GM10847 (cell line): ENCODE data around the gene ABCC4.

Experiments
- POLR2A ChIP-seq: IDR thresholded peaks from 2 replicates; pipeline ENCODE4 v1.6.1; 2011; ENCODE audit not compliant: insufficient read length; ENCODE audit errors: extremely low read depth

ABCC4 gene

GRCh38 chr13:95307507-95307906 is 6.3 kb upstream of the ABCC4 start:
- no peak for TF ChIP-seq POLR2A

- no peak for TF ChIP-seq POLR2A
Measured at GRCh38 chr13:95304453-95304852, 3.2 kb upstream of the ABCC4 start.

- TF ChIP-seq POLR2A: no peak
Measured at GRCh38 chr13:95301968-95302393, 730 bp upstream of the ABCC4 start.

- no peak for TF ChIP-seq POLR2A
Measured at GRCh38 chr13:95300625-95301182, 547 bp downstream of the ABCC4 start.

- no peak for TF ChIP-seq POLR2A
Measured at GRCh38 chr13:95298971-95299621, 2.2 kb downstream of the ABCC4 start.

- TF ChIP-seq POLR2A: no peak
Measured at GRCh38 chr13:95298169-95298965, 2.9 kb downstream of the ABCC4 start.

GRCh38 chr13:95296326-95296925 is 4.8 kb downstream of the ABCC4 start:
- TF ChIP-seq POLR2A: no peak

- TF ChIP-seq POLR2A: no peak
Measured at GRCh38 chr13:95295026-95295425, 6.2 kb downstream of the ABCC4 start.

GRCh38 chr13:95292622-95293021 is 8.6 kb downstream of the ABCC4 start:
- TF ChIP-seq POLR2A: no peak

- TF ChIP-seq POLR2A: no peak
Measured at GRCh38 chr13:95289020-95289444, 12.2 kb downstream of the ABCC4 start.

GRCh38 chr13:95284436-95284835 is 16.8 kb downstream of the ABCC4 start:
- TF ChIP-seq POLR2A: no peak

- TF ChIP-seq POLR2A: no peak
Measured at GRCh38 chr13:95279016-95279415, 22.2 kb downstream of the ABCC4 start.

GRCh38 chr13:95276037-95276505 is 25.2 kb downstream of the ABCC4 start:
- TF ChIP-seq POLR2A: no peak

GRCh38 chr13:95275322-95276036 is 25.8 kb downstream of the ABCC4 start:
- TF ChIP-seq POLR2A: no peak

GRCh38 chr13:95269756-95270155 is 31.5 kb downstream of the ABCC4 start:
- TF ChIP-seq POLR2A: no peak
